Activated CD4-positive, alpha-beta T cell treated with anti-CD3 and anti-CD28 coated beads, Interleukin-2, amount 50 U/mL, for 16 hours (primary cell): ENCODE measurements around the gene NCOA7.
A peak's percentile ranks its signal among the peaks of the same experiment; 100 is the strongest.
"Not testable (repeated sequence)": the region's sequence is repeated elsewhere in the genome, so short reads cannot be mapped to it uniquely, and the experiment has no call there.

Source experiments
- DNase-seq: peaks from one replicate; pipeline ENCODE4 v3.0.0-alpha.2; 2020

NCOA7 gene

GRCh38 chr6:125871365-125871764 lies 80.6 kb downstream of the NCOA7 start:
- DNase-seq = no peak

GRCh38 chr6:125872259-125872921 lies 81.6 kb downstream of the NCOA7 start:
- DNase-seq = no peak

- no peak for DNase-seq
Measured at GRCh38 chr6:125882243-125882642, 91.5 kb downstream of the NCOA7 start.

GRCh38 chr6:125884634-125885371 lies 94.0 kb downstream of the NCOA7 start:
- no peak for DNase-seq

GRCh38 chr6:125886021-125886420 lies 95.3 kb downstream of the NCOA7 start:
- DNase-seq = no peak

GRCh38 chr6:125886914-125887313 lies 96.2 kb downstream of the NCOA7 start:
- DNase-seq = no peak

- DNase-seq = no peak
Measured at GRCh38 chr6:125887372-125887771, 96.6 kb downstream of the NCOA7 start.

GRCh38 chr6:125888989-125889656 lies 98.4 kb downstream of the NCOA7 start:
- DNase-seq = peak; percentile 32

GRCh38 chr6:125899726-125900182 lies 109.0 kb downstream of the NCOA7 start:
- no peak for DNase-seq

GRCh38 chr6:125904871-125905270 lies 114.1 kb downstream of the NCOA7 start:
- DNase-seq = peak; percentile 90

GRCh38 chr6:125906158-125906998 lies 115.6 kb downstream of the NCOA7 start:
- DNase-seq = peak; percentile 44

- DNase-seq = peak; percentile 77
Measured at GRCh38 chr6:125910527-125910926, 119.8 kb downstream of the NCOA7 start.

GRCh38 chr6:125911051-125911451 lies 120.3 kb downstream of the NCOA7 start:
- DNase-seq = not testable (repeated sequence)

GRCh38 chr6:125912430-125912829 lies 121.7 kb downstream of the NCOA7 start:
- not testable (repeated sequence) for DNase-seq

- DNase-seq = no peak
Measured at GRCh38 chr6:125913145-125913544, 122.4 kb downstream of the NCOA7 start.

GRCh38 chr6:125913864-125914351 lies 123.1 kb downstream of the NCOA7 start:
- DNase-seq = no peak

GRCh38 chr6:125918230-125918629 lies 127.5 kb downstream of the NCOA7 start:
- no peak for DNase-seq

- DNase-seq = peak; percentile 87
Measured at GRCh38 chr6:125918681-125919566, 128.2 kb downstream of the NCOA7 start.

GRCh38 chr6:125919618-125920017 lies 128.9 kb downstream of the NCOA7 start:
- DNase-seq = no peak

- no peak for DNase-seq
Measured at GRCh38 chr6:125922322-125922860, 131.6 kb downstream of the NCOA7 start.

- no peak for DNase-seq
Measured at GRCh38 chr6:125923366-125923877, 132.7 kb downstream of the NCOA7 start.
